ENCODE data around the gene SLC19A1. TPM values are rescaled to one million over a fixed set of nuclear protein-coding genes. Genes with fewer than 3 reads are reported as not detected.
A peak's percentile ranks its signal among the peaks of the same experiment; 100 is the strongest.

The SLC19A1 gene
- total RNA-seq, 4 donors from 2014 or later: 3.3 to 27.9 (median 11.4) TPM

GRCh38 chr21:45536301-45537081, 5.7 kb downstream of the SLC19A1 start:
- 80 to 84% methylated on average over 21 to 29 of the region's 31 CpGs for whole genome bisulfite sequencing, 2 donors
- TF ChIP-seq POLR2A (IDR thresholded peaks at IDR 0.05) (no peak), EP300 (IDR thresholded peaks at IDR 0.05) (no peak), CTCF (IDR thresholded peaks at IDR 0.05) (no peak)

GRCh38 chr21:45535341-45536081, 6.7 kb downstream of the SLC19A1 start:
- Histone ChIP-seq H3K36me3 (peaks cover 0 to 27% (median 0%) of the 10 kb centered on the region in 3 donors), H3K9me3 (no peaks in the 10 kb centered on the region), H3K27me3 (no peaks in the 10 kb centered on the region), H3K27ac (no peak overlapping the region), H3K4me3 (no peak overlapping the region), H3K4me1 (peaks cover 0 to 19% (median 2%) of the 10 kb centered on the region in 4 donors)
- TF ChIP-seq POLR2A (IDR thresholded peaks at IDR 0.05) (no peak), EP300 (IDR thresholded peaks at IDR 0.05) (no peak), CTCF (IDR thresholded peaks at IDR 0.05) (no peak)
- WGBS, 2 donors: 79% methylated on average over 24 to 30 of the region's 34 CpGs
- peak in 1 of 2 donors; percentile 9 for DNase-seq (ENCODE audit: low spot score in 2 of 2)

More at GRCh38 chr21:45536301-45537081, 5.7 kb downstream of the SLC19A1 start:
- DNase-seq (ENCODE audit: low spot score in 2 of 2): peak in 1 of 2 donors; percentile 9
- Histone ChIP-seq H3K9me3 (no peaks in the 10 kb centered on the region), H3K4me3 (no peak overlapping the region), H3K36me3 (peaks cover 0 to 18% (median 0%) of the 10 kb centered on the region in 3 donors), H3K4me1 (peaks cover 0 to 25% (median 5%) of the 10 kb centered on the region in 4 donors), H3K27ac (no peak overlapping the region), H3K27me3 (no peaks in the 10 kb centered on the region)

- peak in 1 of 2 donors; percentile 9 for DNase-seq (ENCODE audit: low spot score in 2 of 2)
- 74 to 84% methylated on average over 21 to 22 of the region's 28 CpGs for WGBS, 2 donors
- Histone ChIP-seq H3K36me3 (peaks cover 0 to 34% (median 0%) of the 10 kb centered on the region in 3 donors), H3K27ac (no peak overlapping the region), H3K4me1 (peaks cover 0 to 19% (median 2%) of the 10 kb centered on the region in 4 donors), H3K4me3 (no peak overlapping the region), H3K27me3 (no peaks in the 10 kb centered on the region), H3K9me3 (no peaks in the 10 kb centered on the region)
- TF ChIP-seq EP300 (IDR thresholded peaks at IDR 0.05): no peak
- TF ChIP-seq POLR2A (IDR thresholded peaks at IDR 0.05): no peak
- TF ChIP-seq CTCF (IDR thresholded peaks at IDR 0.05): no peak
These were observed 7.5 kb downstream of the SLC19A1 start for GRCh38 chr21:45534636-45535331.

- no peaks in the 10 kb centered on the region for H3K27me3 ChIP-seq
- H3K27ac ChIP-seq: no peak overlapping the region
- TF ChIP-seq POLR2A (IDR thresholded peaks at IDR 0.05): no peak
- no peak for TF ChIP-seq CTCF (IDR thresholded peaks at IDR 0.05)
- no peak for TF ChIP-seq EP300 (IDR thresholded peaks at IDR 0.05)
- peaks cover 0 to 42% (median 0%) of the 10 kb centered on the region in 3 donors for H3K36me3 ChIP-seq
- H3K9me3 ChIP-seq: no peaks in the 10 kb centered on the region
- peak in 1 of 2 donors; percentile 8 for DNase-seq (ENCODE audit: low spot score in 2 of 2)
- WGBS, 2 donors: 75 to 76% methylated on average over 12 to 16 of the region's 20 CpGs
- peaks cover 0 to 19% (median 2%) of the 10 kb centered on the region in 4 donors for H3K4me1 ChIP-seq
- no peak overlapping the region for H3K4me3 ChIP-seq
These were observed 8.2 kb downstream of the SLC19A1 start for GRCh38 chr21:45533846-45534635.

All from tibial nerve (tissue), 4 donors.